ENCODE data around the gene TTYH3.

GRCh38 chr7:2680792-2681490, 49.2 kb downstream of the TTYH3 start:
- TF ChIP-seq CTCF (IDR thresholded peaks at IDR 0.05) (peak; percentile 46 to 77 (median 71)), POLR2A (IDR thresholded peaks at IDR 0.05) (no peak)

Data from thyroid gland (tissue), 4 donors.